Mucosa of stomach (tissue), 1 donor: ENCODE results near the gene NACC1.
"Not testable (repeated sequence)": the region's sequence is repeated elsewhere in the genome, so short reads cannot be mapped to it uniquely, and the experiment has no call there.

ENCODE experiments used
- H3K27me3 ChIP-seq: one replicate; pipeline ENCODE4 v1.7.0; 2013; ENCODE audit warnings: mild to moderate bottlenecking, low read length; ENCODE audit not compliant: control insufficient read depth, insufficient read depth
- H3K36me3 ChIP-seq: one replicate; pipeline ENCODE4 v1.7.0; 2013; ENCODE audit warnings: low read length; ENCODE audit not compliant: control insufficient read depth, insufficient read depth
- H3K4me1 ChIP-seq: one replicate; pipeline ENCODE4 v1.7.0; 2013; ENCODE audit warnings: mild to moderate bottlenecking, low read length; ENCODE audit not compliant: control insufficient read depth, insufficient read depth
- H3K4me3 ChIP-seq: one replicate; pipeline ENCODE4 v1.7.0; 2013; ENCODE audit warnings: low read length
- H3K9ac ChIP-seq: one replicate; pipeline ENCODE4 v1.7.0; 2013; ENCODE audit warnings: mild to moderate bottlenecking, low read length, moderate library complexity
- H3K9me3 ChIP-seq: one replicate; pipeline ENCODE4 v1.7.0; 2013; ENCODE audit warnings: mild to moderate bottlenecking, low read length, moderate library complexity; ENCODE audit not compliant: control insufficient read depth
- donor health status: Pancreatic carcinoma.

Gene NACC1

DNA sequence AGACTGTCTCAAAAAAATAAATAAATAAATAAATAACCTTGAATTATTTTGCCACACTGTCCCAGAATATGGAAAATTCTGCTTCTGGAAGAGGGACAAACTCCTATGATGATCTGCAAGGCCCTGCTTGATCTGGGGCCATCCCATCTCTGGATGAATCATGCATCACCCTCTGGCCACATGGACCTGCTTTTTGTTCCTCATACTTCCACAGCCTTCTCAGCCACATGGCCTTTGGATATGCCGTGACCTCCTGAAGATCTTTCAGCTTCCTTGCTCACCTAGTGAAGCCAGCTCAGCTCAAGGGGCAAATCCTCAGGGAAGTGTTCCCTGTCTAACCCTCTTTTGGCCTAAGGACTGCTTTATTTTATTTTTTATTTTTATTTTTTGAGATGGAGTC, 42.5 kb downstream of the NACC1 start:
- H3K4me1 ChIP-seq = peaks cover 49% of the 10 kb centered on the region
- H3K27me3 ChIP-seq = no peaks in the 10 kb centered on the region
- no peak overlapping the region for H3K9ac ChIP-seq
- H3K36me3 ChIP-seq = no peaks in the 10 kb centered on the region
- H3K9me3 ChIP-seq = no peaks in the 10 kb centered on the region
- no peak overlapping the region for H3K4me3 ChIP-seq

GRCh38 chr19:13162724-13163608, 44.9 kb downstream of the NACC1 start:
- no peaks in the 10 kb centered on the region for H3K36me3 ChIP-seq
- H3K27me3 ChIP-seq = no peaks in the 10 kb centered on the region
- H3K4me3 ChIP-seq = peak overlapping the region; percentile 38
- H3K9me3 ChIP-seq = no peaks in the 10 kb centered on the region
- peak overlapping the region; percentile 67 for H3K9ac ChIP-seq
- peaks cover 59% of the 10 kb centered on the region for H3K4me1 ChIP-seq

- Histone ChIP-seq H3K9me3 (no peaks in the 10 kb centered on the region), H3K4me1 (peaks cover 62% of the 10 kb centered on the region), H3K36me3 (no peaks in the 10 kb centered on the region), H3K9ac (peak overlapping the region; percentile 67), H3K27me3 (no peaks in the 10 kb centered on the region), H3K4me3 (peak overlapping the region; percentile 34)
Observed at GRCh38 chr19:13163609-13164342, 45.7 kb downstream of the NACC1 start.

GRCh38 chr19:13164343-13165161, 46.5 kb downstream of the NACC1 start:
- H3K4me1 ChIP-seq = peaks cover 69% of the 10 kb centered on the region
- no peaks in the 10 kb centered on the region for H3K9me3 ChIP-seq
- peak overlapping the region; percentile 19 for H3K4me3 ChIP-seq
- peak overlapping the region; percentile 67 for H3K9ac ChIP-seq
- H3K27me3 ChIP-seq = no peaks in the 10 kb centered on the region
- H3K36me3 ChIP-seq = no peaks in the 10 kb centered on the region

GRCh38 chr19:13165162-13165997, 47.3 kb downstream of the NACC1 start:
- Histone ChIP-seq H3K27me3 (no peaks in the 10 kb centered on the region), H3K9ac (peak overlapping the region; percentile 67), H3K4me3 (no peak overlapping the region), H3K36me3 (no peaks in the 10 kb centered on the region), H3K4me1 (peaks cover 77% of the 10 kb centered on the region), H3K9me3 (no peaks in the 10 kb centered on the region)

DNA sequence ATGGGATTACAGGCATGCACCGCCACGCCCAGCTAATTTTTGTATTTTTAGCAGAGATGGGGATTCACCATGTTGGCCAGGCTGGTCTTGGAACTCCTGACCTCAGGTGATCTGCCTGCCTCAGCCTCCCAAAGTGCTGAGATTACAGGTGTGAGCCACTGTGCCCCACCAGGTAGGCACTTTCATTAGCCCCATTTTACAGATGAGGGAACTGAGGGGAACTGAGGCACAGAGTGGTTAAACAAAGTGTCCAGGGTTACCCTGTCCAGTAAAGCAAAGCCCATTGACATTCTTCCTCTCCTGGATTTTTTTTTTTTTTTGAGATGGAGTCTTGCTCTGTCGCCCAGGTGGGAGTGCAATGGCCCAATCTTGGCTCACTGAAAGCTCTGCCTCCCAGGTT, 48.1 kb downstream of the NACC1 start:
- H3K4me1 ChIP-seq = peaks cover 79% of the 10 kb centered on the region
- H3K9ac ChIP-seq, H3K36me3 ChIP-seq, H3K9me3 ChIP-seq, H3K4me3 ChIP-seq, H3K27me3 ChIP-seq: not testable (repeated sequence)

GRCh38 chr19:13169769-13170168, 51.7 kb downstream of the NACC1 start:
- Histone ChIP-seq H3K9ac (peak overlapping the region; percentile 41), H3K9me3 (no peaks in the 10 kb centered on the region), H3K4me3 (no peak overlapping the region), H3K27me3 (no peaks in the 10 kb centered on the region), H3K36me3 (no peaks in the 10 kb centered on the region), H3K4me1 (peaks cover 66% of the 10 kb centered on the region)

DNA sequence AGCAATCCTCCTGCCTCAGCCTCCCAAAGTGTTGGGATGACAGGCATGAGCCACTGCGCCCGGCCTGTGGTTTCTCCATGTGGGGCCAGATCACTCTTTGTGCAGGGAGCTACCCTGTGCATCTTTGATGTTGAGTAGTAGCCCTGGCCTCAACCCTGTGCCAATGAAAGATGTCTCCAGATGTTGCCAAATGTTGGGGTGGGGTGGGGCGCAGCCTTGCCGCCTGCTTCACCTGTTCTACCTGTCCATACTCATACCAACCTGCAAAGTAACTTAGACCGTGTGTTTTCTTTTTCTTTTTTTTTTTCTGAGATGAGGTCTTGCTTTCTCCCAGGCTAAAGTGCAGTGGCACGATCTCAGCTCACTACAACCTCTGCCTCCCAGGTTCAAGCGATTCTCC, 53.1 kb downstream of the NACC1 start:
- H3K9me3 ChIP-seq = no peaks in the 10 kb centered on the region
- no peaks in the 10 kb centered on the region for H3K27me3 ChIP-seq
- H3K9ac ChIP-seq = no peak overlapping the region
- H3K4me3 ChIP-seq = no peak overlapping the region
- H3K4me1 ChIP-seq = peaks cover 53% of the 10 kb centered on the region
- no peaks in the 10 kb centered on the region for H3K36me3 ChIP-seq

- no peaks in the 10 kb centered on the region for H3K9me3 ChIP-seq
- H3K9ac ChIP-seq = peak overlapping the region; percentile 50
- H3K4me3 ChIP-seq = no peak overlapping the region
- H3K4me1 ChIP-seq = peaks cover 39% of the 10 kb centered on the region
- no peaks in the 10 kb centered on the region for H3K36me3 ChIP-seq
- H3K27me3 ChIP-seq = no peaks in the 10 kb centered on the region
Observed at GRCh38 chr19:13172346-13173138, 54.5 kb downstream of the NACC1 start.

DNA sequence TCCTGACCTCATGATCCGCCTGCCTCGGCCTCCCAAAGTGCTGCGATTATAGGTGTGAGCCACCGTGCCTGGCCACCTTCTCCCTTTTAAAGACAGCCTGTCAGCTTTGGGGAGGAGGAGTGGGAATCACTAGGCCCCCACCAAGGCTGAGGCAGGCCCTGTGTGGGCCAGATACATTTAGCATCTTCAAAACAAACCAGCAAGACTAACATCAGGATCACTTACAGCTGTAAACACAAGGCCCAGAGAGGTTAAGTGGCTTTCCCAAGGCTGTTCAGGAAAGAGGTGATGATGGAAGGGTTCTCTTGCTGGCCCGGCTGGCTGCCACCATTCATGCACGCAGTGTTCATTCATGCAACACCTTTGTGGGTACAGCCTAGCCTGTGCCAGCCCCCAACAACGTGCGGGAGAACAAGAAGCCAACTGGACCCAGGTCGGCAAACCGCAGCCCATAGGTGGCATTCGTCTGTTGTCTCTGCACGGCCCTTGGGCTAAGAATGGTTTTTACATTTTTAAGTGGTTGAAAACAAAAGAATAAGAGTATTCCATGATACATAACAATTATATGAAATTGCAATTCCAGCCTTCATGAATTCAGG, 55.2 kb downstream of the NACC1 start:
- Histone ChIP-seq H3K9ac (no peak overlapping the region), H3K36me3 (no peaks in the 10 kb centered on the region), H3K27me3 (no peaks in the 10 kb centered on the region), H3K4me3 (no peak overlapping the region), H3K4me1 (peaks cover 38% of the 10 kb centered on the region), H3K9me3 (no peaks in the 10 kb centered on the region)
